Activated CD8-positive, alpha-beta T cell treated with anti-CD3 and anti-CD28 coated beads for 36 hours (primary cell): ENCODE results near the gene ERC2. TPM values are rescaled to one million over a fixed set of nuclear protein-coding genes. Genes with fewer than 3 reads are reported as not detected.

Experiments
- ATAC-seq: fragments of 200-7000 bp; cut with Tn5 transposase; one replicate; pipeline ENCODE4 v1.10.0; 2021; ENCODE audit warnings: mild to moderate bottlenecking, moderate library complexity
- CTCF ChIA-PET: fragments of 350-600 bp; sonication (Branson Sonifier 250); formaldehyde crosslinking; loops from one replicate; lab custom pipeline; 2021; ENCODE audit warnings: antibody characterized with exemption; lab: Charles Lee
- POLR2A ChIA-PET: fragments of 350-600 bp; sonication (Branson Sonifier 250); formaldehyde crosslinking; loops from one replicate; lab custom pipeline; 2021; ENCODE audit warnings: antibody characterized with exemption; lab: Charles Lee
- DNase-seq: peaks from one replicate; pipeline ENCODE4 v3.0.0-alpha.2; 2020
- H3K27ac Mint-ChIP-seq: one replicate; pipeline ENCODE4 v1.8.0; 2021; ENCODE audit warnings: mild to moderate bottlenecking, mixed read lengths
- H3K27me3 Mint-ChIP-seq: one replicate; pipeline ENCODE4 v1.8.0; 2021; ENCODE audit warnings: mixed read lengths
- H3K36me3 Mint-ChIP-seq: one replicate; pipeline ENCODE4 v1.8.0; 2021; ENCODE audit warnings: low read depth, mixed read lengths
- H3K4me1 Mint-ChIP-seq: one replicate; pipeline ENCODE4 v1.8.0; 2021; ENCODE audit warnings: low read depth, mixed read lengths
- H3K4me3 Mint-ChIP-seq: one replicate; pipeline ENCODE4 v1.8.0; 2021; ENCODE audit warnings: mild to moderate bottlenecking, moderate library complexity, mixed read lengths
- H3K9me3 Mint-ChIP-seq: one replicate; pipeline ENCODE4 v1.8.0; 2021; ENCODE audit warnings: mixed read lengths
- CTCF ChIP-seq: fragments of 200-600 bp; IDR thresholded peaks from one replicate; pipeline ENCODE4 v1.8.0; 2022; ENCODE audit warnings: antibody characterized with exemption, mild to moderate bottlenecking
- intact Hi-C: fragments of 100-400 bp; cut with micrococcal nuclease; formaldehyde crosslinking; loops from one replicate; pipeline ENCODE4 v1.10.0; 2022
- total RNA-seq, 2 experiments: library from RNA; stranded (reverse); gene quantifications; one replicate each; pipeline ENCODE4 v1.2.3, GENCODE V29; 2021

Gene ERC2
- total RNA-seq, 2 experiments from 2014 or later: 0.18 to 0.52 TPM

DNA sequence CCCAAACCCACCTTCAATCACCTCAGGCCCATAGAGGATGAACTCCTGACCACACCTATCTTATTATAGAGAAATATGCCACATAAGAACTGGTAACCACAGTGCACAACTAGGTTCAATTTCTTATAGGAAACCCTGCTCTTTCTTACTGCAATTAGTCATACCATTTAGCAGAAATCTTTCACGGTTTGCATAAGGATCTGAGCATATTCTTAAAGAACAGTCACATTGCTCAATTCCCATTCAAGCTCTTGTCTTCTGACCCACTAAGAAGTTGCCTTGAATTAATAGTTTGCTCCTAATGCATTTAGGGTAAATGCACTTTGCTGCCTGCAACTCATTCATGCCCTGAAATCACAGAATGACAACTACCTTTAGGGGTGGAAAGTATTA, 9.2 kb downstream of the ERC2 start:
- POLR2A ChIA-PET: no interaction called here
- no peak for ATAC-seq
- H3K36me3 Mint-ChIP-seq: no peaks in the 10 kb centered on the region
- no peaks in the 10 kb centered on the region for H3K4me1 Mint-ChIP-seq
- no peaks in the 10 kb centered on the region for H3K9me3 Mint-ChIP-seq
- H3K4me3 Mint-ChIP-seq: no peak overlapping the region
- DNase-seq: no peak
- peaks cover 23% of the 10 kb centered on the region for H3K27me3 Mint-ChIP-seq
- intact Hi-C loops: no loop called here
- CTCF ChIA-PET: no interaction called here
- TF ChIP-seq CTCF: no peak
- no peak overlapping the region for H3K27ac Mint-ChIP-seq

GRCh38 chr3:56458496-56459103, 9.7 kb downstream of the ERC2 start:
- ChIA-PET CTCF (no interaction called here), POLR2A (no interaction called here)
- Mint-ChIP-seq H3K4me1 (no peaks in the 10 kb centered on the region), H3K4me3 (no peak overlapping the region), H3K27me3 (peaks cover 22% of the 10 kb centered on the region), H3K9me3 (no peaks in the 10 kb centered on the region), H3K27ac (no peak overlapping the region), H3K36me3 (no peaks in the 10 kb centered on the region)
- no peak for ATAC-seq
- no peak for TF ChIP-seq CTCF
- intact Hi-C loops: no loop called here
- no peak for DNase-seq

DNA sequence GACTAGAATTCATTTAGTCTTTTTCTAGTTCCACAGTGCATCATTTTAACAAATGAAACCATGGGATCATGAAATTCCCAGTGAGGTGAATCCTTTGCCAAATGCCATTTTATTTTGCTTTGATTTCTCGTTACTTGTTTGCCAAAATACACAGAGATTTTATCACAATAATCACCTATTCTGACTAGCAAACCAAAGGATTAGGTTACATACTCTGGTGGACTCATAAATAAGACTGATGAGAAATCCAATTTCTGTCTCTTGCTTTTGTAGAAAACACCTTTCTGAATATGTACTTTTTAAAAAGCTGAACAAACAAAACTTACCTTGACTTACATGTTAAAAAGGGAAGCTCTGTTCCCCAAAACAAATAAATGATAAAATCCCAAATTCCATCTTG, 12.2 kb downstream of the ERC2 start:
- ATAC-seq (no peak), DNase-seq (no peak)
- H3K9me3 Mint-ChIP-seq: no peaks in the 10 kb centered on the region
- no peak overlapping the region for H3K4me3 Mint-ChIP-seq
- H3K4me1 Mint-ChIP-seq: peaks cover 5% of the 10 kb centered on the region
- POLR2A ChIA-PET: no interaction called here
- peaks cover 27% of the 10 kb centered on the region for H3K27me3 Mint-ChIP-seq
- no peak overlapping the region for H3K27ac Mint-ChIP-seq
- TF ChIP-seq CTCF: no peak
- H3K36me3 Mint-ChIP-seq: no peaks in the 10 kb centered on the region
- intact Hi-C loops: no loop called here
- CTCF ChIA-PET: interaction anchor here (0.7 kb wide), 1 partner anchor 9 kb away, joined by 3 read pairs; no protein-coding TSS in a partner anchor

DNA sequence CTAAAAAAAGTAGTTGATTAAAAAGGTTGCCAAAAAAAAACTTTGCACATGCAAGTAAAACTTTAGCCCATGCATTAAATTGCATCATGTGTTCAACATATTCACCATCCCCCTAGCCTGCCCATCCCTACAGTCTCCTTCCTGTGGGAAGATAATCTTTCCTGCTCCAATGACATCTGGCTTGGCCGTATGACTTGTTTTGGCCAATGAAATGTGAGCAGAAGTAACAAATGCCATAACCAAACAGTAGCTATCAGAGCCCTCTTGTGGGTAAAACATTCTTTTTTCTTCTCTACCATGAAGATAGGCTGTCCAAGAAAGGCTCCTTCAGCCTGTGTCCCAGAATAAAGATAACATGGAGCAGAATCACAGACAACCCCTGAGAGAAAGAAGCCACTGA, 15.3 kb downstream of the ERC2 start:
- H3K4me3 Mint-ChIP-seq: no peak overlapping the region
- peaks cover 5% of the 10 kb centered on the region for H3K4me1 Mint-ChIP-seq
- DNase-seq (no peak), ATAC-seq (no peak)
- H3K27ac Mint-ChIP-seq: no peak overlapping the region
- no peaks in the 10 kb centered on the region for H3K9me3 Mint-ChIP-seq
- H3K27me3 Mint-ChIP-seq: peaks cover 32% of the 10 kb centered on the region
- no peak for TF ChIP-seq CTCF
- intact Hi-C loops: no loop called here
- CTCF ChIA-PET: interaction anchor here (1.3 kb wide), 1 partner anchor 42 kb away, joined by 4 read pairs; no protein-coding TSS in a partner anchor
- H3K36me3 Mint-ChIP-seq: no peaks in the 10 kb centered on the region
- POLR2A ChIA-PET: no interaction called here

DNA sequence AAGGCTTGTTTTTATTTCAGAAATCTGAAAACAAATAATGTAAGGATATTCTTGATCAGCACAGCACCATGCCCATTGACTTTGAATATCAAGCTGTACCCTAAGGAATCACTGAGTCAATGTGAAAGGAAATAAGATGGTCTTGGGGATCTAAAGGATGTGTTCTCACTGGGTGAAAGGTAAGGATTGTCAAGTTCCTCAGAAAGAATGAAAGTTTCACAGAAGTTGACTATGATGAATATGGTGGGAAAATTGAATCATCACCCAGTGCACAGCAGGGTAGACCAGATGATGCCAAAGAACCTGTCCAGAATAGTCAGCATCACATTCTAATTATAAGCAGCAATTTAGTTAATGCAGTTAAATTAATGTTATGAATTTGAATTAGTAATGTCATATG, 16.2 kb downstream of the ERC2 start:
- intact Hi-C loops: no loop called here
- POLR2A ChIA-PET: no interaction called here

More for the DNA sequence above, 16.2 kb downstream of the ERC2 start:
- DNase-seq: peak; percentile 7
- CTCF ChIA-PET: no interaction called here
- TF ChIP-seq CTCF: no peak
- no peak overlapping the region for H3K27ac Mint-ChIP-seq
- H3K4me3 Mint-ChIP-seq: no peak overlapping the region
- H3K9me3 Mint-ChIP-seq: no peaks in the 10 kb centered on the region
- H3K4me1 Mint-ChIP-seq: peaks cover 5% of the 10 kb centered on the region
- peaks cover 29% of the 10 kb centered on the region for H3K27me3 Mint-ChIP-seq
- ATAC-seq: peak; percentile 51
- H3K36me3 Mint-ChIP-seq: no peaks in the 10 kb centered on the region
